CD4-positive, alpha-beta T cell (primary cell): ENCODE data around the gene SLCO2B1. TPM values are rescaled to one million over a fixed set of nuclear protein-coding genes. Genes with fewer than 3 reads are reported as not detected.

Experiments used
- ATAC-seq: fragments of 200-7000 bp; cut with Tn5 transposase; one replicate; pipeline ENCODE4 v1.10.0; 2022; ENCODE audit warnings: mild to moderate bottlenecking; ENCODE audit not compliant: poor library complexity
- CTCF ChIA-PET: fragments of 350-600 bp; sonication (Branson Sonifier 250); formaldehyde crosslinking; loops from one replicate; lab custom pipeline; 2021; ENCODE audit warnings: antibody characterized with exemption, inconsistent platforms; lab: Charles Lee
- POLR2A ChIA-PET: fragments of 350-600 bp; sonication (Branson Sonifier 250); formaldehyde crosslinking; loops from one replicate; lab custom pipeline; 2021; ENCODE audit warnings: antibody characterized with exemption, inconsistent platforms; lab: Charles Lee
- DNase-seq, 14 experiments: peaks; one replicate each; pipeline ENCODE4 v3.0.0-alpha.2; 2013 to 2020; ENCODE audit warnings: mixed read lengths in 2 of 14
- H3K27ac ChIP-seq, 2 donors: one replicate each; pipeline versions ENCODE4 v1.5.1 to v1.7.0; 2013; ENCODE audit warnings: low read length in 2 of 2, low read depth in 1 of 2, mild to moderate bottlenecking in 1 of 2
- H3K27me3 ChIP-seq, 2 experiments: 1 replicate in 1 of 2; 2 replicates in 1 of 2; pipeline versions ENCODE4 v1.6.1 to v1.7.0; 2013; ENCODE audit warnings: low read length in 2 of 2, control low read depth in 1 of 2, mild to moderate bottlenecking in 1 of 2, moderate library complexity in 1 of 2; ENCODE audit not compliant: insufficient read depth in 2 of 2, control insufficient read depth in 1 of 2
- H3K36me3 ChIP-seq: one replicate; pipeline ENCODE4 v1.6.1; 2013; ENCODE audit warnings: low read length, control low read depth; ENCODE audit not compliant: insufficient read depth
- H3K4me1 ChIP-seq: one replicate; pipeline ENCODE4 v1.6.1; 2013; ENCODE audit warnings: low read length, control low read depth; ENCODE audit not compliant: insufficient read depth
- H3K4me3 ChIP-seq: one replicate; pipeline ENCODE4 v1.5.1; 2013; ENCODE audit warnings: mild to moderate bottlenecking, low read length, moderate library complexity
- H3K9me3 ChIP-seq, 2 experiments: 1 replicate in 1 of 2; 2 replicates in 1 of 2; pipeline versions ENCODE4 v1.6.1 to v1.7.0; 2013; ENCODE audit warnings: low read length in 2 of 2, mild to moderate bottlenecking in 2 of 2, control low read depth in 1 of 2, moderate library complexity in 1 of 2; ENCODE audit not compliant: control insufficient read depth in 1 of 2, insufficient read depth in 1 of 2
- H3K27ac Mint-ChIP-seq: one replicate; pipeline ENCODE4 v1.8.0; 2020; ENCODE audit warnings: mixed read lengths
- H3K27me3 Mint-ChIP-seq: one replicate; pipeline ENCODE4 v1.8.0; 2021; ENCODE audit warnings: mixed read lengths
- H3K36me3 Mint-ChIP-seq: one replicate; pipeline ENCODE4 v1.8.0; 2021; ENCODE audit warnings: low read depth, mixed read lengths
- H3K4me1 Mint-ChIP-seq: one replicate; pipeline ENCODE4 v1.8.0; 2021; ENCODE audit warnings: low read depth, mixed read lengths
- H3K4me3 Mint-ChIP-seq: one replicate; pipeline ENCODE4 v1.8.0; 2020; ENCODE audit warnings: mild to moderate bottlenecking, mixed read lengths
- H3K9me3 Mint-ChIP-seq: one replicate; pipeline ENCODE4 v1.8.0; 2020; ENCODE audit warnings: mixed read lengths
- CTCF ChIP-seq: fragments of 200-600 bp; IDR thresholded peaks from one replicate; pipeline ENCODE4 v1.8.0; 2022; ENCODE audit warnings: antibody characterized with exemption, mild to moderate bottlenecking
- intact Hi-C, 2 experiments: fragments of 100-400 bp; cut with DNase I in 1 of 2; cut with micrococcal nuclease in 1 of 2; formaldehyde crosslinking; loops; one replicate each; pipeline versions ENCODE4 v1.15.1 to v1.9.0; 2023 to 2025; cut with DNase I, micrococcal nuclease
- total RNA-seq, 174 experiments: library from RNA in 2 of 174; stranded (reverse) in 2 of 174; gene quantifications; one replicate each; pipeline ENCODE4 v1.2.3 and lab custom pipeline; 2021 to 2026

SLCO2B1 gene
- total RNA-seq, 2 experiments from 2014 or later = not detected

DNA sequence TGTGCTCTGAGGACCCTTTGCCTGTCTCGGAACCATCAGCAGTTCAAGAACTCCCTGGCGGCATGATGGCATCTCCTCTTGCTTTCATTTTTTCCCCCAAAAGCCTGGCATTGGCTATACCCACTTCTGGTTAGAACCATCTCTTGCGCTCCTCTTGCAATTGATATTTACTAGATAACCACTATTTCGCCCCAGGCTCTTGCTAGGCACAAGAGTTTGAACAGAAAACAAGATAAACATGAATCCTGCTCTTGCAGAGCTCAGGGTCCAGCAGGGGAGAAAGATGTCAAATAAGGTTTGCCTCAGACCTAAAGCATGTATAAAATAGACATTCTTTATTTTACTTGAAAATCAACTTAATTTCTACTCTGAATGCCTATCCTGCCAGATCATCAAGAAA is 33.1 kb downstream of the SLCO2B1 start:
- H3K4me1 Mint-ChIP-seq = no peaks in the 10 kb centered on the region
- no peaks in the 10 kb centered on the region for H3K36me3 Mint-ChIP-seq
- intact Hi-C loops = no loop called here
- ChIA-PET CTCF (no interaction called here), POLR2A (no interaction called here)
- DNase-seq = no peak
- H3K27me3 Mint-ChIP-seq = peaks cover 22% of the 10 kb centered on the region
- TF ChIP-seq CTCF = no peak
- H3K4me1 ChIP-seq = no peaks in the 10 kb centered on the region
- H3K4me3 ChIP-seq = no peak overlapping the region
- no peak overlapping the region for H3K27ac ChIP-seq
- H3K9me3 Mint-ChIP-seq = no peaks in the 10 kb centered on the region
- H3K27me3 ChIP-seq = peaks cover 0 to 6% of the 10 kb centered on the region in 2 experiments
- no peak overlapping the region for H3K4me3 Mint-ChIP-seq
- no peaks in the 10 kb centered on the region for H3K9me3 ChIP-seq
- no peaks in the 10 kb centered on the region for H3K36me3 ChIP-seq
- ATAC-seq = no peak
- H3K27ac Mint-ChIP-seq = no peak overlapping the region

DNA sequence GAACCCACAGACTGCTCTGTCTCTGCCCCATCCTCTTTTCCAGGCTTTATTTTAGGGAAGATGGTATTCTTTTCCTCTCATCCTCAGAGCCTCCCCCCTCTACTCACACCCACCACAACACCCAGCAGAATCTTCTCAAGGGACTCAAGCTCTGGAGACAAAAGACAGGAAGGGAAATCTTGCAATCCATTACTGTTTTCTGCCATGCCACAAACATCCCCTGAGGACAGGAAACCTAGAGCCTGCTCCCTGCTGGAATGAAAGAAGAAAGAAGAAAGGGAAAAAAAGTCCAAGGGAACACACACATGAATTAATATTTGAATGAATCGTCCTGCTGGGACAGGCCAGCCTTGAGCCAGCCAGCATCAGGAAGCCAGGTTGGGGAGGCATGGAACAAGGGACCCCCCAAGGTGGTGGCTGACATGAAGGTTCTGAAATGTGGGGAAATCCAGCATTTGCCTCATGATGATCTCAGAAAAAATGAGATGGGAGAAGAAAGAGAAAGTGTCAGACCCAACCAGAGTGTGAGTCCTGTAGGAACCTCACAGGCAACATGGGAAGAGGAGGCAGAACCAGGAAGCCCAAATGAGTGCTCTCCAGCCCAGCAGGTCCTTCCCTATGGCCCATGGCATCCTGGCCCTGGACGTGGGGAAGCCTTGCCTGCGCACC is 34.0 kb downstream of the SLCO2B1 start:
- H3K9me3 Mint-ChIP-seq = no peaks in the 10 kb centered on the region
- CTCF ChIA-PET = no interaction called here

GRCh38 chr11:75185866-75186265 is 35.0 kb downstream of the SLCO2B1 start:
- no peak overlapping the region for H3K27ac Mint-ChIP-seq
- Histone ChIP-seq H3K9me3 (no peaks in the 10 kb centered on the region), H3K27ac (no peak overlapping the region), H3K4me3 (no peak overlapping the region), H3K4me1 (no peaks in the 10 kb centered on the region), H3K36me3 (no peaks in the 10 kb centered on the region), H3K27me3 (peaks cover 0 to 5% of the 10 kb centered on the region in 2 experiments)
- DNase-seq = no peak
- POLR2A ChIA-PET = no interaction called here
- TF ChIP-seq CTCF = no peak
- CTCF ChIA-PET = interaction anchor here (1.2 kb wide), 1 partner anchor 19 kb away, joined by 3 read pairs; no protein-coding TSS in a partner anchor
- no peaks in the 10 kb centered on the region for H3K4me1 Mint-ChIP-seq
- ATAC-seq = no peak
- H3K36me3 Mint-ChIP-seq = no peaks in the 10 kb centered on the region
- peaks cover 18% of the 10 kb centered on the region for H3K27me3 Mint-ChIP-seq
- H3K9me3 Mint-ChIP-seq = no peaks in the 10 kb centered on the region
- no peak overlapping the region for H3K4me3 Mint-ChIP-seq
- intact Hi-C loops = no loop called here

More for the DNA sequence above, 34.0 kb downstream of the SLCO2B1 start:
- intact Hi-C loops = no loop called here
- no peaks in the 10 kb centered on the region for H3K4me1 Mint-ChIP-seq
- H3K27ac Mint-ChIP-seq = no peak overlapping the region
- H3K36me3 ChIP-seq = no peaks in the 10 kb centered on the region
- H3K27me3 ChIP-seq = peaks cover 0 to 6% of the 10 kb centered on the region in 2 experiments
- peaks cover 22% of the 10 kb centered on the region for H3K27me3 Mint-ChIP-seq
- H3K36me3 Mint-ChIP-seq = no peaks in the 10 kb centered on the region
- H3K27ac ChIP-seq = no peak overlapping the region
- no peak overlapping the region for H3K4me3 ChIP-seq
- no peak for TF ChIP-seq CTCF
- no peak for DNase-seq
- H3K4me3 Mint-ChIP-seq = no peak overlapping the region
- H3K4me1 ChIP-seq = no peaks in the 10 kb centered on the region
- no peak for ATAC-seq
- POLR2A ChIA-PET = no interaction called here
- H3K9me3 ChIP-seq = no peaks in the 10 kb centered on the region
